Erythroblast (primary cell): ENCODE measurements around the gene SORL1.

ENCODE experiments used
- GATA1 ChIP-seq: IDR thresholded peaks from 2 replicates; pipeline ENCODE4 v1.6.1; 2011; ENCODE audit warnings: low read depth, mild to moderate bottlenecking, control low read depth, low read length, moderate library complexity
- POLR2A ChIP-seq: IDR thresholded peaks from 2 replicates; pipeline ENCODE4 v1.6.1; 2011; ENCODE audit warnings: mild to moderate bottlenecking, low read length

- TF ChIP-seq POLR2A (no peak), GATA1 (no peak)
Observed at GRCh38 chr11:121608545-121609098, 156.5 kb downstream of the SORL1 start.
